ENCODE measurements around the gene EYS.

GRCh38 chr6:63798378-63798777 lies 1908.6 kb downstream of the EYS start:
- TF ChIP-seq GATA3 (IDR thresholded peaks at IDR 0.05; ENCODE audit: low read depth, low read length) (no peak), GATA2 (IDR thresholded peaks at IDR 0.05; ENCODE audit: low read depth, low read length) (no peak)

All from SH-SY5Y (cell line).